SK-N-SH treated with all-trans-retinoic acid at 6 μM for 48 hours (cell line): ENCODE results near the gene KIAA1217.

ENCODE experiments used
- ATAC-seq: fragments of 200-7000 bp; cut with Tn5 transposase; 3 replicates; pipeline ENCODE4 v1.9.1; 2020; ENCODE audit warnings: mild to moderate bottlenecking, moderate library complexity
- ARNTL ChIP-seq: fragments of 450-650 bp; formaldehyde crosslinking; IDR thresholded peaks from 2 replicates; pipeline ENCODE4 v1.5.0; 2020; ENCODE audit warnings: low read depth, mild to moderate bottlenecking, moderate library complexity, borderline replicate concordance
- BACH2 ChIP-seq: fragments of 250-450 bp; sonication (Bioruptor Pico); IDR thresholded peaks from 2 replicates; pipeline ENCODE4 v1.9.0; 2021; ENCODE audit warnings: mild to moderate bottlenecking, borderline replicate concordance
- CSDC2 ChIP-seq: fragments of 250-450 bp; sonication (Bioruptor Pico); IDR thresholded peaks from 2 replicates; pipeline ENCODE4 v1.5.0; 2020; ENCODE audit warnings: mild to moderate bottlenecking, moderate library complexity
- CSRNP3 ChIP-seq: fragments of 250-450 bp; sonication (Bioruptor Pico); IDR thresholded peaks from 2 replicates; pipeline ENCODE4 v1.5.1; 2021; ENCODE audit warnings: mild to moderate bottlenecking, moderate library complexity
- GLIS3 ChIP-seq: fragments of 250-450 bp; sonication (Bioruptor Pico); IDR thresholded peaks from 2 replicates; pipeline ENCODE4 v1.5.0; 2020; ENCODE audit warnings: mild to moderate bottlenecking, moderate library complexity
- ISL1 ChIP-seq: fragments of 250-450 bp; sonication (Bioruptor Pico); IDR thresholded peaks from 2 replicates; pipeline ENCODE4 v2.1.2; 2022; ENCODE audit warnings: mild to moderate bottlenecking, moderate library complexity
- PATZ1 ChIP-seq: fragments of 250-450 bp; sonication (Bioruptor Pico); IDR thresholded peaks from 2 replicates; pipeline ENCODE4 v1.8.0; 2020; ENCODE audit warnings: mild to moderate bottlenecking, moderate library complexity, borderline replicate concordance
- PPARA ChIP-seq: fragments of 250-450 bp; sonication (Bioruptor Pico); IDR thresholded peaks from 2 replicates; pipeline ENCODE4 v1.5.0; 2020; ENCODE audit warnings: mild to moderate bottlenecking, borderline replicate concordance
- RARB ChIP-seq: fragments of 250-450 bp; sonication (Bioruptor Pico); IDR thresholded peaks from 2 replicates; pipeline ENCODE4 v1.8.0; 2021; ENCODE audit warnings: mild to moderate bottlenecking, moderate library complexity
- SNAI2 ChIP-seq: fragments of 250-450 bp; sonication (Bioruptor Pico); IDR thresholded peaks from 2 replicates; pipeline ENCODE4 v1.5.0; 2020; ENCODE audit warnings: mild to moderate bottlenecking, moderate library complexity
- TCF4 ChIP-seq: fragments of 250-450 bp; sonication (Bioruptor Pico); IDR thresholded peaks from 2 replicates; pipeline ENCODE4 v1.8.0; 2021; ENCODE audit warnings: mild to moderate bottlenecking, moderate library complexity, borderline replicate concordance
- TOX ChIP-seq: fragments of 250-450 bp; sonication (Bioruptor Pico); IDR thresholded peaks from 2 replicates; pipeline ENCODE4 v1.8.0; 2021; ENCODE audit warnings: mild to moderate bottlenecking, moderate library complexity, borderline replicate concordance
- TSHZ2 ChIP-seq: fragments of 250-450 bp; sonication (Bioruptor Pico); IDR thresholded peaks from 2 replicates; pipeline ENCODE4 v1.5.0; 2020; ENCODE audit warnings: mild to moderate bottlenecking, moderate library complexity
- ZC3H10 ChIP-seq: fragments of 250-450 bp; sonication (Bioruptor Pico); IDR thresholded peaks from 2 replicates; pipeline ENCODE4 v1.5.1; 2021; ENCODE audit warnings: mild to moderate bottlenecking, moderate library complexity
- ZFP3 ChIP-seq: fragments of 250-450 bp; sonication (Bioruptor Pico); IDR thresholded peaks from 2 replicates; pipeline ENCODE4 v1.5.0; 2020; ENCODE audit warnings: mild to moderate bottlenecking, moderate library complexity
- ZFP30 ChIP-seq: fragments of 450-650 bp; formaldehyde crosslinking; IDR thresholded peaks from 2 replicates; pipeline ENCODE4 v1.5.0; 2022; ENCODE audit warnings: mild to moderate bottlenecking, moderate library complexity
- ZNF565 ChIP-seq: fragments of 450-650 bp; formaldehyde crosslinking; conservative IDR thresholded peaks from 2 replicates; pipeline ENCODE4 v1.5.0; 2020; ENCODE audit warnings: low read depth, mild to moderate bottlenecking, moderate library complexity
- ZNF70 ChIP-seq: fragments of 450-650 bp; formaldehyde crosslinking; IDR thresholded peaks from 2 replicates; pipeline ENCODE4 v1.5.0; 2020; ENCODE audit warnings: mild to moderate bottlenecking, moderate library complexity
- TF ChIP-seq, protein P1 (sequence below): fragments of 250-450 bp; sonication (Bioruptor Pico); IDR thresholded peaks from 2 replicates; pipeline ENCODE4 v1.8.0; 2021; ENCODE audit warnings: low read depth, mild to moderate bottlenecking, moderate library complexity, borderline replicate concordance
- TF ChIP-seq, protein P2 (sequence below): fragments of 250-450 bp; sonication (Bioruptor Pico); IDR thresholded peaks from 2 replicates; pipeline ENCODE4 v1.5.1; 2020; ENCODE audit warnings: low read depth, mild to moderate bottlenecking, moderate library complexity

Gene KIAA1217

GRCh38 chr10:24574578-24575155 lies 365.7 kb downstream of the KIAA1217 start (continued):
- TF ChIP-seq, protein P1, sequence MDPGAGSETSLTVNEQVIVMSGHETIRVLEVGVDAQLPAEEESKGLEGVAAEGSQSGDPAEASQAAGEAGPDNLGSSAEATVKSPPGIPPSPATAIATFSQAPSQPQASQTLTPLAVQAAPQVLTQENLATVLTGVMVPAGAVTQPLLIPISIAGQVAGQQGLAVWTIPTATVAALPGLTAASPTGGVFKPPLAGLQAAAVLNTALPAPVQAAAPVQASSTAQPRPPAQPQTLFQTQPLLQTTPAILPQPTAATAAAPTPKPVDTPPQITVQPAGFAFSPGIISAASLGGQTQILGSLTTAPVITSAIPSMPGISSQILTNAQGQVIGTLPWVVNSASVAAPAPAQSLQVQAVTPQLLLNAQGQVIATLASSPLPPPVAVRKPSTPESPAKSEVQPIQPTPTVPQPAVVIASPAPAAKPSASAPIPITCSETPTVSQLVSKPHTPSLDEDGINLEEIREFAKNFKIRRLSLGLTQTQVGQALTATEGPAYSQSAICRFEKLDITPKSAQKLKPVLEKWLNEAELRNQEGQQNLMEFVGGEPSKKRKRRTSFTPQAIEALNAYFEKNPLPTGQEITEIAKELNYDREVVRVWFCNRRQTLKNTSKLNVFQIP (CRISPR knock-in tag): no peak
- no peak for TF ChIP-seq GLIS3 (CRISPR knock-in tag)

DNA sequence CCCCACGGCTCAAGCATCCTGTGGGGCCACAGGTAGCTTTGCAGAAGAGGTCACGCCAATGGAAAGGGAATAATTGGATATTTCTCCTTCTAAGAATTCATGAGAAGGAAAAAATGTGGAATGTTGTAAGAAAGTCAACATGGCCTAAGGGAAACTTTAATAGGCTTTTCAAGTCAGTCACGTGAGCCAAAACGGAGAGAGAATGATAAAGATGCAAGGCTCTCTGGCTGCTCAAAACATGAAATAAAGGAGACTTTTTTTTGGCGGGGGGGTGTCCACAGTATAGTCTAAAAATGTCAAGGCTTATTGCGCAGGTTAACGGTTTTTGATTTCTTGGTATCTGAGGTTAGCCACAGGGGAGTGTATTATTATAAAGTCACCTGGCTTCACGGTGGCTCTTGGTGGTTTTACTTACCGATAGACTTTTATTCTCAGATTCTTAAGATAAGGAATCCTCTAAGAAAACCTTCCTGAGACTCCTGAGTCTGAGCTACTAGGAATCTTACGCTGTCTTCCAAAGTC lies 366.6 kb downstream of the KIAA1217 start:
- ATAC-seq: no peak
- TF ChIP-seq TOX (no peak), SNAI2 (CRISPR knock-in tag) (no peak), CSRNP3 (no peak)
- TF ChIP-seq, protein P2, sequence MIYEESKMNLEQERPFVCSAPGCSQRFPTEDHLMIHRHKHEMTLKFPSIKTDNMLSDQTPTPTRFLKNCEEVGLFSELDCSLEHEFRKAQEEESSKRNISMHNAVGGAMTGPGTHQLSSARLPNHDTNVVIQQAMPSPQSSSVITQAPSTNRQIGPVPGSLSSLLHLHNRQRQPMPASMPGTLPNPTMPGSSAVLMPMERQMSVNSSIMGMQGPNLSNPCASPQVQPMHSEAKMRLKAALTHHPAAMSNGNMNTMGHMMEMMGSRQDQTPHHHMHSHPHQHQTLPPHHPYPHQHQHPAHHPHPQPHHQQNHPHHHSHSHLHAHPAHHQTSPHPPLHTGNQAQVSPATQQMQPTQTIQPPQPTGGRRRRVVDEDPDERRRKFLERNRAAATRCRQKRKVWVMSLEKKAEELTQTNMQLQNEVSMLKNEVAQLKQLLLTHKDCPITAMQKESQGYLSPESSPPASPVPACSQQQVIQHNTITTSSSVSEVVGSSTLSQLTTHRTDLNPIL (CRISPR knock-in tag): no peak

- no peak for ATAC-seq
- TF ChIP-seq PPARA (CRISPR knock-in tag): no peak
- no peak for TF ChIP-seq ISL1 (CRISPR knock-in tag)
- TF ChIP-seq ZFP3 (CRISPR knock-in tag): no peak
- no peak for TF ChIP-seq ZNF565 (CRISPR knock-in tag)
- TF ChIP-seq BACH2 (CRISPR knock-in tag): no peak
Observed at GRCh38 chr10:24579448-24579847, 370.5 kb downstream of the KIAA1217 start.

- no peak for ATAC-seq
- TF ChIP-seq BACH2 (CRISPR knock-in tag) (no peak), ZC3H10 (no peak), ZNF70 (CRISPR knock-in tag) (no peak), SNAI2 (CRISPR knock-in tag) (no peak), TOX (no peak), RARB (CRISPR knock-in tag) (no peak), TCF4 (CRISPR knock-in tag) (no peak), ZFP3 (CRISPR knock-in tag) (no peak), ZFP30 (CRISPR knock-in tag) (no peak), PATZ1 (CRISPR knock-in tag) (no peak), CSDC2 (CRISPR knock-in tag) (no peak), ARNTL (CRISPR knock-in tag) (no peak), ZNF565 (CRISPR knock-in tag) (no peak), TSHZ2 (no peak)
- TF ChIP-seq, protein P2 (CRISPR knock-in tag): no peak
Observed at GRCh38 chr10:24579906-24580305, 371.0 kb downstream of the KIAA1217 start.
